ENCODE results near the gene RPRD2.
"Not testable (repeated sequence)": the region's sequence is repeated elsewhere in the genome, so short reads cannot be mapped to it uniquely, and the experiment has no call there.

The RPRD2 gene

GRCh38 chr1:150389650-150390049 lies 25.7 kb downstream of the RPRD2 start:
- DNase-seq (ENCODE audit: low read depth) = no peak

DNA sequence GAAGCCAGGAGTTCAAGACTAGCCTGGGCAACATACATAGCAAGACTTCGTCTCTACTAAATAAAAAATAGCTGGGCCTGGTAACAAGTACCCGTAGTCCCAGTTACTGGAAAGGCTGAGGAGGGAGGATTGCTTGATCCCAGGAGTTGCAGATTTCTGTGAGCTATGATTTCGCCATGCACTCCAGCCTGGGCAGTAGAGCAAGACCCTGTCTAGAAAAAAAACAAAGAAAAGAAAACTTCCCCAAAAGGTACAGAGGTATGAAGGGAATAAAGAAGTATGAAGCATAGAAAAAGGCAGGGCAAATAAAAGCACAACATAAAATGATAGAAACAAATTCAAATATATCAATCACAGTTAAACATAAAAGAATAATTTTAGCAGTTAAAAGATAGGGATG lies 28.7 kb downstream of the RPRD2 start:
- DNase-seq (ENCODE audit: low read depth) = no peak

DNA sequence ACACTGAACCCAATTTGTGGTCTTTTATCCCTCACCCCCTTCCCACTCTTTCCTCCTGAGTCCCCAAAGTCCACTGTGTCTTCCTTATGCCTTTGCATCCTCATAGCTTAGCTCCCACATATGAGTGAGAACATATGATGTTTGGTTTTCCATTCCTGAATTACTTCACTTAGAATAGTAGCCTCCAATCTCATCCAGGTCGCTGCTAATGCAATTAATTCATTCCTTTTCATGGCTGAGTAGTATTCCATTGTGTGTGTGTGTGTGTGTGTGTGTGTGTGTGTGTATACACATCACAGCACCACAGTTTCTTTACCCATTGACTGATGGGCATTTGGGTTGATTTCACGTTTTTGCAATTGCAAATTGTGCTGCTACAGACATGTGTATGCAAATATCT lies 31.2 kb downstream of the RPRD2 start:
- DNase-seq (ENCODE audit: low read depth) = not testable (repeated sequence)

GRCh38 chr1:150397392-150398032 lies 33.6 kb downstream of the RPRD2 start:
- no peak for DNase-seq (ENCODE audit: low read depth)

GRCh38 chr1:150404465-150404864 lies 40.5 kb downstream of the RPRD2 start:
- no peak for DNase-seq (ENCODE audit: low read depth)

DNA sequence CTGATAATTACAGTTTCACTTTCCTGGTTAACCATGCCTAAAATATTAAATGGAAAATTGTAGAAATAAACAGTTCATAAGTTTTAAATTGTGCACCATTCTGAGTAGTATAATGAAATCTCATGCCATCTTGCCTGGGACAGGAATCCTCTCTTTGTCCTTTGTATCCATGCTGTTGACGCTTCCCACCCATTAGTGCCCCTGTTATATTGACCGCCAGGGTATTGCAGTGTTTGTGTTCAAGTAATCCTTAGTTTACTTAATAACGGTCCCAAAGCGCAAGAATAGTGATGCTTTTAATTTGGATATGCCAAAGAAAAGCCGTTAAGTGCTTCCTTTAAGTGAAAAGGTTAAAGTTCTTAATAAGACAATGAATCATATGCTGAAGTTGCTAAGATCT lies 41.7 kb downstream of the RPRD2 start:
- DNase-seq (ENCODE audit: low read depth) = no peak

- DNase-seq (ENCODE audit: low read depth) = no peak
These were observed 42.5 kb downstream of the RPRD2 start for GRCh38 chr1:150406483-150406882.

DNA sequence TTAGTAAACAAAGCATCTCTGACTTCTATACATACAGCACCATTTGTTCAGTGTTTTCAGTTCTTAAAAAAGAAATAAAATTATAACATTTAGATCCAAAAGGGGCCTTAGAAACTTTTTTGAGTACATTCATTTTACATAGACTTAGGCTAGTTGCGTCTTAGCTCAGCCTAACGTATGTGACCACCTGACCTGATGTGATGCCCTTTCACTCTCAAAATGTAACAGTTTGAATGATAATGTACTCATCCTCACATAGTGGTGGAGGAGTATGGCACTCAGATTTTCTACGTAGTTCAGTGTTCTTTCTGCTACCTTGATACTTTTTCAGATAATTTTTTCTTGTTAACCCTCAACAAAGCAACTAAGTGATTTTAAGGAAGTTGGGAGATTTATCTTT lies 43.4 kb downstream of the RPRD2 start:
- no peak for DNase-seq (ENCODE audit: low read depth)

GRCh38 chr1:150408800-150409199 lies 44.9 kb downstream of the RPRD2 start:
- no peak for DNase-seq (ENCODE audit: low read depth)

- DNase-seq (ENCODE audit: low read depth) = no peak
These were observed 45.8 kb downstream of the RPRD2 start for GRCh38 chr1:150409504-150410362.

DNA sequence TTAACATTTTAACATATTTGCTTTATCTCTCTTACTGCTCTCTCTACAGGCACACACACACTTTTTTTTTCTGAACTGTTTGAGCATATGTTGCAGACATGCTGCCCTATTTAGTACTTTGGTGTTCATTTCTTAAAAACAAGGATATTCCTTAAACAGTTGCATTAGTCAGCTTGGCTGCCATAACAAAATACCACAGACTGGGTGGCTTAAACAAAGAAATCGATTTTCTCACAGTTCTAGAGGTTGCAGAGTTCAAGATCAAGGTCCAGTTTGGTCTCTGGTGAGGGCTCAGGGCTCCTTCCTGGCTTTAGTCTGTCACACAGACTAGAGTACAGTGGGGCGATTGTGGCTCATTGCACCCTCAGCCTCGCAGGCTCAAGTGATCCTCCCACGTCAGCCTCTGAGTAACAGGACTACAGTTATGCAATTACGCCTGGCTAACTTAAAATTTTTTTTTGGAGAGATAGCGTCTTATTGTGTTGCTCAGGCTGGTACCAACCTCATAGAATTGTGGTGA lies 46.7 kb downstream of the RPRD2 start:
- no peak for DNase-seq (ENCODE audit: low read depth)

DNA sequence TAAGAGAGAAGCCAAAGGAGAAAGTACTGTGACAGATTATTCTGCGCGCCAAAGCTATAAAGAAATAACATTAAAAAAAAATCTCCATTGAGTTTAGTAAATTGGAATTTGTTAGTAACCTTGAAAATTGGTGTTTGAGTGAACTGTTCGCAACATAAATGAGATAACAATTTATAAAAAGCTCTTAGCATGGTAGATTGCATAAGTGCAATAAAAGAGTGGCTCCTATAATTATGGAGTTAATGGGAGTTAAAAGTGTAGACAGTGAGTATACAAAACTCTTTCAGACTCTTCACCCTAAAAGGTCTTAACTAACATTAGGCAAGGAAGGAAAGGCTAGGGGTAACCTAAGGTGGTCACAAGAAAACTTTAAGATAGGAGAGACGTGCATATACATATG lies 50.6 kb downstream of the RPRD2 start:
- DNase-seq (ENCODE audit: low read depth) = no peak

GRCh38 chr1:150415800-150416199 lies 51.9 kb downstream of the RPRD2 start:
- DNase-seq (ENCODE audit: low read depth) = no peak

DNA sequence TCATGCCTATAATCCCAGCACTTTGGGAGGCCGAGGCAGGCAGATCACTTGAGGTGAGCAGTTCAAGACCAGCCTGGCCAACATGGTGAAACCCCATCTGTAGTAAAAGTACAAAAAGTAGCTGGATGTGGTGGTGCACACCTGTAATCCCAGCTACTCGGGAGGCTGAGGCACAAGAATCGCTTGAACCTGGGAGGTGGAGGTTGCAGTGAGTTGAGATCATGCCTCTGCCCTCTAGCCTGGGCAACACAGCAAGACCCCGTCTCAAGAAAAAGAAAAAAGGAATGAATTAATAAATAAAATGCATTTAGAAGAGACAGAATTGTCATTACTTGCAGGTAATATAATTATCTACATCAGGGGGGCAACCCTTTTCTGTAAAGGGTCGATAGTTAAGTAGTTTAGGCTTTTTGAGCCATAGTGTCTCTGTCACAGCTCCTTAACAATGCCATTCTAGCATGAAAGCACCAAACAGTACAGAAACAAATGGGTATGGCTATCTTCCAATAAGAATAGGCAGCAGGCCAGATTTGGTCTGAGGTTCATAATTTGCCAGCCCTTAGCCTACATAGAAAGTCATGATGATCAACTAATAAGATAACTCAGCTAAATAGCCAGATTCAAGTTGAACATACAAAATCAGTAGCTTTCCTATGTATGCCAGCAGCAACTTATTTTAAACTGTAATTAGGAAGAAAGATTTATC lies 56.8 kb downstream of the RPRD2 start:
- no peak for DNase-seq (ENCODE audit: low read depth)

DNA sequence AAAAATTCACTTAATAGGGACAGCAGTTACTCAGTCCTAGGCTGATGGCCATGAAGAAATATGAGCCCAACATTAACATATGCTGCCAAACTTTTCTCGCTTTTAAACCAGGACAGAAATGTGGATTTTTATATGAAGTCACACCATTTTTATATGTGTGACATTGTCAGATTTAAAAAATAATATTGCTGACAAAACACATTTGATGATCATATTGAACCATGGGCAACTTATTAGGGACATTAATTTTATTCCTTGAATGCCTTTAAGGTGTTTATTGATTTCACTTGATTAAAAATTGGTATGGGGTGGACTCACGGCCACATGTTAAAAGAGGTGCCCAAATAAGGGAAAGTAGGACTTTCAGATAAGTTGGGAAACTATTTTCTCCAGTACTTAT lies 58.6 kb downstream of the RPRD2 start:
- DNase-seq (ENCODE audit: low read depth) = no peak

DNA sequence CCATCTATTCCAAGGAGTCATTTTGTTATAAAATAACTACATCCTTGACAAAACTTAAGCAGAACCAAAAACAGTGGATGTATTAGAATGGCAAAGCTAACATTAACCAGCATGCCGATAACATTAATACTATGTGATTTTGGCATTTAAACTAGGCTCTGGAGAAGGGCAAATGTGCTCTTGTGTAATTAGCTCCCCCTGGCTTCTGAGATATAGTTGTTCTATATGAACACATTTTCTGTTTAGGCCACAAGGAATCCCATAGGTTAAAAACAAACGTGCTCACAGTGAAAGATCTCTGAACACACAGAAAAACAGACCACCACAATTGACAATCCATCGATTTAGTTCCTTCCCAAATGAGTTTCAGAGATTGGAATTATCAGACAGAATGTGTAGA lies 65.9 kb downstream of the RPRD2 start:
- no peak for DNase-seq (ENCODE audit: low read depth)

DNA sequence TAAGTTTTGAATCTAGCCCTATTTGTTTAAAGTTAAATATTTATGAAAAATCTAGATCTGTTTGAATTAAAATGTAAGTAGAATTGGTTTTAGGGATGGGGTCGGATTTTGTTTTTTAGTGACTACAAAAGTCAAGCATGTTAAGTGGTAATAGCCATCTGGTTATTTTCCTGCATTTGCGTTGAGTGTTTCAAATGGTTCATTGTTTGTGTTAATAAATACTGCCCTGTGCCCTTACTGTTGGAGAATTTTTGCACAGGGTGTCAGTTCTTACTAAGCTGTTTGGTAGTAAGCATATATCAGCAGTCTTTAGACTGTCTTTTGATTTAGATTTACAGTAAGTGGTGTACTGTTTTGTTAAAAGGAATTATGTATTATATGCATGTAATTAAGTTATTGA lies 77.2 kb downstream of the RPRD2 start:
- no peak for DNase-seq (ENCODE audit: low read depth)

GRCh38 chr1:150444232-150444631 lies 80.3 kb downstream of the RPRD2 start:
- DNase-seq (ENCODE audit: low read depth) = no peak

- no peak for DNase-seq (ENCODE audit: low read depth)
These were observed 92.2 kb downstream of the RPRD2 start for GRCh38 chr1:150456146-150456647.

- DNase-seq (ENCODE audit: low read depth) = peak; percentile 30
These were observed 100.5 kb downstream of the RPRD2 start for GRCh38 chr1:150464422-150464826.

DNA sequence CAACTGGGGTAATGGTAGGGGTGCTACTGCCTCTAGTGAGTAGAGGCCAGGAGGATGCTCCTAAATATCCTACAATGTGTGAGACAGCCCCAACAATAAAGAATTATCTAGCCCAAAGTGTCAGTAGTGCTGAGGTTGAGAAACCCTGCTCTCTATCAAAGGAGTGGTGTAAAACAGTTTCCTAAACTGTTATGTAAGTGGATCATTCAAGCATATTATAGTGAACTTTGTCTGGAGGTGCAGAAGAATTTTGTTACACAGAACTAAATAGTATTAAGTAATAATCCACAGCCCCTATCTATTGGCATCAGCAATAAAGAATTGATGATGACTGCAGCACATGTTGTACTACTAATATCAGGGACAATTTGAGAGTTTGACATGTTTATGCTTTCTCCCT lies 103.0 kb downstream of the RPRD2 start:
- DNase-seq (ENCODE audit: low read depth) = no peak

DNA sequence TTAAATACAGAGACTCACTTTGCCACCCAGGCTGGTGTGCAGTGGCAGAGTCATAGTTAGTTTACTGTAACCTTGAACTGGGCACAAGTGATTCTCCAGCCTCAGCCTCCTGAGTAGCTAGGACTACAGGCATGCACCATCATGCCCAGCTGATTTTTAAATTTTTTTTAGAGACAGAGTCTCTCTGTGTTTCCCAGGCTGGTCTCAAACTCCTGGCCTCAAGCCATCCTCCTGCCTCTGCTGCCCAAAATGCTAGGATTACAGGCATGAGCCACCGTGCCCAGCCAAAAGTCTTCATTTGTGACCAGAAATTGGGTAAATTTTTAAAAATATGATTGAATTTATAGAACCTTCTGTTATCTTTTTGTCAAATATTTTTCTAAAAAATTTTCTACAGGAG lies 105.3 kb downstream of the RPRD2 start:
- no peak for DNase-seq (ENCODE audit: low read depth)

All from stimulated activated CD8-positive, alpha-beta memory T cell treated with anti-CD3 and anti-CD28 coated beads, Interleukin-12 subunit alpha, Interleukin-12 subunit beta, amount 100 ng/mL, for 4 hours (primary cell).